IPS DF 6.9 (cell line): ENCODE data around the gene TEAD1.

Experiments used
- DNase-seq: peaks from one replicate; pipeline ENCODE4 v3.0.0-alpha.2; 2013; ENCODE audit warnings: low read depth, low spot score
- H3K27ac ChIP-seq: one replicate; pipeline ENCODE4 v1.5.1; 2013; ENCODE audit warnings: low read length, control low read depth
- H3K27me3 ChIP-seq: 2 replicates; pipeline ENCODE4 v1.6.1; 2013; ENCODE audit warnings: mild to moderate bottlenecking, low read length; ENCODE audit not compliant: control insufficient read depth, insufficient read depth
- H3K36me3 ChIP-seq: 2 replicates; pipeline ENCODE4 v1.6.1; 2013; ENCODE audit warnings: low read length; ENCODE audit not compliant: control insufficient read depth, insufficient read depth
- H3K4me1 ChIP-seq: 2 replicates; pipeline ENCODE4 v1.6.1; 2013; ENCODE audit warnings: low read length; ENCODE audit not compliant: control insufficient read depth, insufficient read depth
- H3K4me3 ChIP-seq: 2 replicates; pipeline ENCODE4 v1.5.1; 2013; ENCODE audit warnings: mild to moderate bottlenecking, low read length
- H3K9me3 ChIP-seq: 2 replicates; pipeline ENCODE4 v1.6.1; 2013; ENCODE audit warnings: low read length, inconsistent platforms; ENCODE audit not compliant: control insufficient read depth, insufficient read depth
- WGBS: extraction: QIAGEN DNeasy Blood & Tissue Kit; methylation state at CpG from one replicate; pipeline ENCODE4 v1.1.7; 2013; ENCODE audit warnings: mixed read lengths, missing lambda C conversion rate; ENCODE audit not compliant: insufficient read length, insufficient coverage; 5-methylcytosine and 5-hydroxymethylcytosine counted together

The TEAD1 gene

DNA sequence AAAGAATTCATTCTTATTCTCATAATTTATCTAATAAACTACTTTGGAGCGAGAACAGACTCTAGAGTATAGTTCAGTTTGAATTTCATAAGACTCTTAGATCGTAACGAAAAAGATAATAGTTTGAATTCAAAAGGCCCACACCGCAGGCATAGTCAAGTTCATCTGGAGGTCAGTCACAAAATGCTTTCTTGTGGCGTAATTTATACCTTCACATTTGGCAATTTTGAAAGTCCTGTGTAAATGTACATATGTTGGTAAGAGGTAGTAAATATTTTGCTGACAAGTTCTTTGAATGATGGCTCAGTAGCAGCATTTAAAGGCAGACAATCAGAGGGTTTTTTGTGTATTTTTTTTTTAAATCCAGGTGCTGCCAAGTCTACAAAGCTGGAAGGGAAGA lies 88.1 kb downstream of the TEAD1 start:
- no peak overlapping the region for H3K27ac ChIP-seq
- H3K9me3 ChIP-seq, result no peaks in the 10 kb centered on the region
- H3K36me3 ChIP-seq, result no peaks in the 10 kb centered on the region
- H3K4me1 ChIP-seq, result no peaks in the 10 kb centered on the region
- H3K27me3 ChIP-seq, result no peaks in the 10 kb centered on the region
- DNase-seq, result no peak
- no CpG with 5 or more reads among the region's 5 CpGs for WGBS
- no peak overlapping the region for H3K4me3 ChIP-seq

DNA sequence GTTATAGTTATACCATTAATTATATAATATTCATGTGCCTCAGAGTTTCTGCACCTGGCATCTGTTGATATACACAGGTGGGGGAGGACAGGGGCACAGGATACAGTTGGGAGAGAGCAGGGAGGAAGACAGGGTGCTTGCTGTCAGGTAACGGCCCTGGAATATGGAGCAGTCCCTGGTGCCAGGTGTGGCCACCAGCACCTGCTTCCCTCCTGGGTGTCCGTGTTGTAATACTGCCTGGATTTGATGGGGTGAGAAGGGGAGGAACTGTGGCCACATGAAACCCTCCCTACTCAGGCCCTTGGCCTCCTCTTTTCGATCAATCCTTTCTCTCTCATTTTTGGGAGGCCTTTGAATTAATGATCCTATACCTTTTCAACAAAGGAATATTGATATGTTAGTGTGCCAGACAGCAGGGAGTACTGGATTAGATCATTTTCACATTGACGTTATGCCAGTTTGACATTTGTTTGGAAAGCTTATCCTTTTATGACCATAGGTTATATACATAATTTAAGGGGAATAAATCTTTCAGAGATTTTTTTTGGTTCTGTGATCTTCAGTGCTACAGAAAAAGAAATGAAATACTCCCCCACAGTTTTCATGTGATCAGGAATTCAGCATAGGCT lies 88.6 kb downstream of the TEAD1 start:
- Histone ChIP-seq H3K4me3 (no peak overlapping the region), H3K27me3 (no peaks in the 10 kb centered on the region), H3K27ac (no peak overlapping the region), H3K9me3 (no peaks in the 10 kb centered on the region), H3K4me1 (no peaks in the 10 kb centered on the region), H3K36me3 (no peaks in the 10 kb centered on the region)
- no peak for DNase-seq
- WGBS, result no CpG with 5 or more reads among the region's 4 CpGs

DNA sequence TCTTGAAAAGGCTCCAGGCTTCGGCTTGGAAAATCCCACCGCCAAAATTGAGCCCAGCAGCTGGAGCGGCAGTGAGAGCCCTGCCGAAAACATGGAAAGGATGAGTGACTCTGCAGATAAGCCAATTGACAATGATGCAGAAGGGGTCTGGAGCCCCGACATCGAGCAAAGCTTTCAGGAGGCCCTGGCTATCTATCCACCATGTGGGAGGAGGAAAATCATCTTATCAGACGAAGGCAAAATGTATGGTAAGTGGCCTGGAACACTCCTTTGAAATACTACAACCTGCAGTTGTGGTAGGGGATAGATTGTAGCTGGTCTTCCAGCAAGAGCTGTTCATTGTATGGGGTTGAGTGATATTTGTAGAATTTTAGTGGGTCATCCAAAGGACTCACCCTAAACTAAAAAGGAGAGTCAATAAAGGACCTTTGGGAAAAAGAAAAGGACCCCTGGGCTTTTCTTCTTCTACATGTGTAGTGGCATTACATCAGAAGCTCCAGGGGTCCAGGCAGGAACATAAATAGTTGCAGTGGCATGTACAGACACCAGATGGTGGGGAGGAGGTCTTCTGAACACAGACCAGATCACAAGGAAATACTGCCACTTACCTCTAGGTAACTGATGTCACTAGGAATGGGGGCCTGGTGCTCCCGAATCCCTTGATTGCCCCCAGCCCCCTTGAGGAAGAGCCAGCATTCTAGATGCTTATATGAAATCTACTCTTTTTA lies 90.1 kb downstream of the TEAD1 start:
- WGBS, result no CpG with 5 or more reads among the region's 8 CpGs
- no peak overlapping the region for H3K27ac ChIP-seq
- DNase-seq, result no peak
- peaks cover 4% of the 10 kb centered on the region for H3K4me1 ChIP-seq
- no peak overlapping the region for H3K4me3 ChIP-seq
- H3K9me3 ChIP-seq, result no peaks in the 10 kb centered on the region
- H3K36me3 ChIP-seq, result no peaks in the 10 kb centered on the region
- no peaks in the 10 kb centered on the region for H3K27me3 ChIP-seq

DNA sequence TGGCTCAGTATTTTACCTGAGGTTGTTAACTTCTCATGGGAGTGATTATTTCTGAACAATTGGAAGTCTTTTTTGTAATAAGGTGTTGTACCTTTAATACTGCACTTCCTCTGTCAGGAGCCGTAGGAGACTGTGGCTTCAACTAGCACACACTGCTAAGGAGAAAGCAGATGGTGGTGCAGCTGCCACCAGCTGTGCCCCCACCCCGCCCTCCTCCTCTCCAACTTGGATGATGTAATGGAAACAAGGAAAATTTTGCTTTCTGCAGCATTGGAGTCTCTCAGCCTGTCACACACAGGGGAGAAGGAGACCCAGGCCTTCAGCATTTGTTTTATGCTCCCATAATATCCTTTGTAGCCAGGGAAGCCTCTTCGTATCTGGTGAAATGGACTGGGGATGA lies 91.2 kb downstream of the TEAD1 start:
- H3K27me3 ChIP-seq, result no peaks in the 10 kb centered on the region
- no CpG with 5 or more reads among the region's 3 CpGs for WGBS
- H3K9me3 ChIP-seq, result no peaks in the 10 kb centered on the region
- no peaks in the 10 kb centered on the region for H3K36me3 ChIP-seq
- H3K4me3 ChIP-seq, result no peak overlapping the region
- DNase-seq, result no peak
- peaks cover 4% of the 10 kb centered on the region for H3K4me1 ChIP-seq
- H3K27ac ChIP-seq, result no peak overlapping the region

DNA sequence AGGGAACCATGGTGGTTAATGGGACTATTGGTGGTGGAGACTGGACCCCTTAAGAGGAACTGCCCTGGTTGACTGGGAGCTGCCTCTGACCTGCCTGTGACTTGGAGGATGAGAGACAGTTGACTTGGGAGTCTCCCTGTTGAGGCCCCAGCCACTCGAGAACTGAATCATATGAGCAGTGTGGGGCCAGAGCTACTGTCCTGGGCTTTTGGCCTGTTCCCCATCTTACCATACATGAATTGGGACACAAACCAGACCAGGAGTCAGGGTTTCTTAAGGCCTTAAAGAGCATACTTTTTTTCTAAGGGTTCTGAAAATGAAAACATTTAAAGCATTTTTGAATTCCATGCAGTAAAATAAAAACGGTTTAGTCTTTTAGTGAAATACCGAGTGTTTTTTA lies 92.8 kb downstream of the TEAD1 start:
- Histone ChIP-seq H3K4me1 (peaks cover 4% of the 10 kb centered on the region), H3K27me3 (no peaks in the 10 kb centered on the region), H3K9me3 (no peaks in the 10 kb centered on the region), H3K36me3 (no peaks in the 10 kb centered on the region), H3K27ac (no peak overlapping the region), H3K4me3 (no peak overlapping the region)
- WGBS, result no CpG with 5 or more reads among the region's 3 CpGs
- no peak for DNase-seq

DNA sequence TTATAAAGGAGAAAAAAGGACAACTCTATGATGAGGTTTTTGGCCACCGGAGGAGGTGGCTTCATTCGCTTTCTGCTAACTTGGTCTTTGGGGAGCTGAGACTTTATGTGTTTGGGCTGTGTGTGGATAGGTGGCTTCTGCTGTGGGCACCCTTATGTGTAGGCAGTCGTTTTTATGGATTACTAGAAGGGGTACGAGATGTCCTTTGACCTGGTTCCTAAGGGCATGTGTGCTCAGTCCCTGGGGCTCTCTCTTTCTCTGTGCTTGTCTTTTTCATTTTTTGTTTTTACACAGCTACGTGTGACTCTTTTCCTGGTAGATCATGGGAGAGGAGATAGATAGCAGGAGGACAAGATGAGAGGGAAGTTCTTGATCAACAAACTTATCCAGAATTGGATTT lies 93.4 kb downstream of the TEAD1 start:
- no peaks in the 10 kb centered on the region for H3K36me3 ChIP-seq
- DNase-seq, result no peak
- H3K9me3 ChIP-seq, result no peaks in the 10 kb centered on the region
- H3K27ac ChIP-seq, result no peak overlapping the region
- H3K4me3 ChIP-seq, result no peak overlapping the region
- H3K27me3 ChIP-seq, result no peaks in the 10 kb centered on the region
- peaks cover 4% of the 10 kb centered on the region for H3K4me1 ChIP-seq
- WGBS, result no CpG with 5 or more reads among the region's 5 CpGs

DNA sequence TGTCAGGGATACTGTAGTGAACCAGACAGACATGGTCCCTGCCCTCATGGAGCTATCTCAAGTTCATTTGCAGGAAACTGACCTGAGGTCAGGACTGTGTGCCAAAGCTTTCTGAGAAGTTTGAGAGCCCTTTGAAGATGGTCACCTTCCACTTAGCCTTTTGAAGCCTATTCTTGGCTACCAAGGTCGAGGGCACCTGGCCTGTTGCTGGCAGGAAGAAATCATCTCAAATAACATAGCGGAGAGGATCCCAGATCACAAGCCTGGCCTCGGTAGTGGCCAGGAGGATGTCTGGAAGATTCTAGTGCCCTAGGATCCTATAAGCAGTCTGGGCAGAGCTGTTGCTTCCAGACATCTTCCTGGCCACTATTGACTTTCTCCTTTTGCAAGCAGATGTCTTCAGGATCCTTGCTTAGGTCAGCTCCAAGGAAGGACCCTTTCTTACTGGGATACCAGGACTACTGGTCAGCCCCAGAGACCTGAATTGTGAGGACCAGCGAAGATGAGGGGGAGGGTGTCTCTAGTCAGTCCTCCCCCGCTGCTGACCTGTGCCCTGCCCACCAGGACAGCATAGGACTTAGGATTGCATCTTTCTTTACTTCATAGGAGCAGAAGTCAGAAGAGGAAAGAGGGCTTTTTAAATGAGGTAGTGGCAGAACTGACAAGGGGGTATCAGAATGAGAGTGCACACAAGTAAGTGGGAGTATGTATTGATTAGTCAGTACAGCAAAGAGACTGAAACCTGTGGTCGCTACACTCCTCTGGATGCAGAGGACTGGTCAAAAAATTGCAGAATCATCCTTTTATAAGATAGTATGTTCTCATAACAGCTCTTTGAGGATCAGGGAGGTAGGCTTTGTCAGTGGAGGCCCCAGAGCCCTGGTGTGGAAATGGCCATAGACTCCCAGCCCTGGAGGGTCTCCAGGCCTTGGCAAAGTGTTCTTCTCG lies 94.8 kb downstream of the TEAD1 start:
- H3K4me3 ChIP-seq, result no peak overlapping the region
- WGBS, result no CpG with 5 or more reads among the region's 7 CpGs
- no peak overlapping the region for H3K27ac ChIP-seq
- no peaks in the 10 kb centered on the region for H3K27me3 ChIP-seq
- DNase-seq, result no peak
- H3K4me1 ChIP-seq, result peaks cover 6% of the 10 kb centered on the region
- H3K36me3 ChIP-seq, result no peaks in the 10 kb centered on the region
- no peaks in the 10 kb centered on the region for H3K9me3 ChIP-seq

DNA sequence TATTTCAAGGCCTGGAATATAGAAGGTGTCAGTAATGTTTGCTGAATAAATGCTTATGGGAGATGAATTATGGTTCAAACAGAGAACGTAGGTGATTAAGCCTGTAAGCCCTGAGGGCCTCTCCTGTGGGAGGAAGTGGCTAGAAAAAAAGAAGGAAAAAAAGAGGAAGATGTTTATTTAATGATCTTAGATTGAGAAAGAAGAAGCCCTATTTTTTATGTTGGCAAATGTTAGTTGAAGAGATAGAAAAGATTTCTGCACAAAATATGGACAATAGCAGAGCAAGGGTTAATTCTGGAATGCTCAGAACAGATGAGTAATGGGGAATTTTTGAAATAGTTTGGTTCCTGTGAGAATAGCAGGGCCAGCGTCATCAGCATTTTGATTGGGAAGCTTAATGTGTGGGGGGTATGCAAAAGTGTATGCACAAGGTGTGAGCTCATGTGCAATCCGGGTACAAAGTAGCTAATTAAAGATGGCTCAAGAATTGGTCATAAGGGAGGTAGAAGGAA lies 95.7 kb downstream of the TEAD1 start:
- Histone ChIP-seq H3K36me3 (no peaks in the 10 kb centered on the region), H3K4me1 (peaks cover 6% of the 10 kb centered on the region), H3K9me3 (no peaks in the 10 kb centered on the region), H3K27me3 (no peaks in the 10 kb centered on the region), H3K27ac (no peak overlapping the region), H3K4me3 (no peak overlapping the region)
- WGBS, result no CpG with 5 or more reads among the region's 3 CpGs
- no peak for DNase-seq

DNA sequence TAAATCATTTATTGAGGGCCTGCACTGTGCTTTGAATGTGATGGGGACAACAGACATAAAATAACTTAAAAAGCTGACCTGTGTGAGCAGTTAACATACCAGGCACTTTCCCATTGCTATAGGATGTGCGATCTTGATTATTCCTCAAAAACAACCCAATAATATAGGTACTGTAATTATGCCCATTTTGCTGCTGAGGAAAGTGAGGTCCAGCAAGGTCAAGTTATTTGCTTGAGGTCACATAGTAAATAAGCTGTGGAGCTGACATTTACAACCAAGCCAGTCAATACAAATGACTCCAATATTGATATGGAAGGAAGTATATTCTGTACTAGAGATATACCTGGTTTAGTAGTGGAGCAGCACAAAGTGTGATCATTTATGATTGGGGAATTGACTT lies 96.2 kb downstream of the TEAD1 start:
- no CpG with 5 or more reads among the region's 1 CpG for WGBS
- H3K4me1 ChIP-seq, result peaks cover 6% of the 10 kb centered on the region

DNA sequence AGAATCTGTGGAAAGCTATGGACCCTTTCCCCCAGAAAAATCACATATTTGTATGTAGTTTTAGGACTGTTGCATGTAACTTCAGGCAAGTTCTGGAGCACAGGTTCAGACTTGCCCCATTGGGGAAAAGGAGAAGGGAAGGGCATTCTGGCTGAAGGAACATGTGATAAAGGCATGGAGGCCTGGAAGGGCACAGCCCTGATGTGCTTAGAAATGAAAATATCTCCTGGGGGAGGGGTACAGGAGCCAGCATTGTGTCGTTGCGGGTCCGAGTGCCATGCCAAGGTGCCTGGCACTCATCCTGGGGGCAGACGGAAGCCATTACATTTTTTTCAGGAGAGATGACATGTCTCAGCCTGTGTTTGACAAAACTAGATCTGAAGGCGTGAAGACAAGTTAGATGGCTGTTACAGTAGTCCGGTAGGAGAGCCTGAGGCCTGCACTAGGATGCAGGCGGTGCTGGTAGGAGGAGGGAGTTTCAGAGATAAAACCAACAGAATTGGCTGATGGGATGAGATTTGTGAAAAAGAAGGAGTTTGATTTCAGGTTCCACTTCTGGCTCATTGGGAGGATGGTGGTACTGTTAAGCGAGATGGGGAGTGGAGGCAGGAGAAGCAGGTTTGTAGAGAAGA lies 96.9 kb downstream of the TEAD1 start:
- Histone ChIP-seq H3K27me3 (no peaks in the 10 kb centered on the region), H3K27ac (no peak overlapping the region), H3K4me1 (peaks cover 6% of the 10 kb centered on the region), H3K9me3 (no peaks in the 10 kb centered on the region), H3K36me3 (no peaks in the 10 kb centered on the region), H3K4me3 (no peak overlapping the region)
- no peak for DNase-seq
- no CpG with 5 or more reads among the region's 8 CpGs for WGBS

More for the DNA sequence above, 96.2 kb downstream of the TEAD1 start:
- H3K9me3 ChIP-seq, result no peaks in the 10 kb centered on the region
- H3K4me3 ChIP-seq, result no peak overlapping the region
- H3K27me3 ChIP-seq, result no peaks in the 10 kb centered on the region
- no peaks in the 10 kb centered on the region for H3K36me3 ChIP-seq
- DNase-seq, result no peak
- no peak overlapping the region for H3K27ac ChIP-seq
